CD4-positive, alpha-beta T cell treated with Interleukin-15 for 4 hours (primary cell): ENCODE results near the gene GABRB3.

ENCODE experiments used
- DNase-seq: peaks from one replicate; pipeline ENCODE4 v3.0.0-alpha.2; 2020; ENCODE audit warnings: low spot score

GABRB3 gene

DNA sequence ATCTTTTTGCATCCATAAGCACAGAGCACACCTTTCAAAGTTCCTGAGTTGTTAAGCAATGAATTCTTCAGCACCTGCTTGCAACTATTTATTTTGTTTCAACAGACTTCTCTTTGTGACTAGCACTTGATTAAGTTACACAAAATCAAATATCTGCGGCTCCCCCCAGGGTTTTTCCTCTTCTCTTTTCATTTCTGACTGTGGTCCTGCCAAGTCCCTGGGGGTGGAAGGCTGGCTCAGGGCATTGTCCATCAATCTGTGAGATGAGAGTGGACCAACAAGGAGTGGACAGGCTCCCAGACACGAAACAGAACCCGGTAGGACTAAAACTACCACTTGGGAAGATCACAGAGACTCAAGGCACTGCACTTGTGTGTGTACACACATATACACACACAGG lies 96.8 kb downstream of the GABRB3 start:
- DNase-seq, result no peak

DNA sequence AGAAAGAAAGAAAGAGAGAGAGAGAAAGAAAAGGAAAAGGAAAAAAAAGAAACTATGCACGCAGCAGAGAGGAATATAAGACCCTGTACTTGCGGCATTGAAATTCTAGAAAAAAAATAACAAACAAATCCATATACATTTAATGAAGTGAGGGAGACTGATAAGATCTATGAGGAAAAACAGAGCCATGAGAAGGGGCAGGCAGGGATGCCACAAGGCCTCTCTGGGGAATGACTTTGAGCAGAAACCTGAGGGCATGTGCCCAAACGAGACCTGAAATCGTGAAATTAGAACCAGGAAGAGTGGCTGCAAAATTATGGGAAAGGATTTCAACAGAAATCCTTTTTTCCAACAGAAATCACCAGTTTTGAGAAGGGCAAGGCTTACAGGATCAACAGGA lies 98.4 kb downstream of the GABRB3 start:
- no peak for DNase-seq

DNA sequence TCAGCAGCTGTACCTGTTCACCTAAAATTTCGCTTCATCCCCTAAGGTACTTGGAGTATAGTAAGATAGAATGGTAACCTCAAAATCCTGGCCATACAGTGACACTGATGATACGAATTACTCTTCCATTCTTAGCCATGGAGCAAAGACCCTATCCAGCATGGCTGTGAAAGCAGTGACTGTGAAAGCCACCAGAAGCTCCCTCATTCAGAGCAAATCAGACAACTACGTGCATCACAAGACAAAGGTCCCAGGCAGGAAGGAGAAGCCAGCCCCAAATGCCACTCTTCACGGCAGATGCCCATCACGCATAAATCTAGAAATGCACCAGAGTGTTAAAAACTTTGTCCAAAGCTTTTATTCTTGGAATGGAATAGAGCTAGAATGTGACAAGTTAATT lies 99.4 kb downstream of the GABRB3 start:
- no peak for DNase-seq

DNA sequence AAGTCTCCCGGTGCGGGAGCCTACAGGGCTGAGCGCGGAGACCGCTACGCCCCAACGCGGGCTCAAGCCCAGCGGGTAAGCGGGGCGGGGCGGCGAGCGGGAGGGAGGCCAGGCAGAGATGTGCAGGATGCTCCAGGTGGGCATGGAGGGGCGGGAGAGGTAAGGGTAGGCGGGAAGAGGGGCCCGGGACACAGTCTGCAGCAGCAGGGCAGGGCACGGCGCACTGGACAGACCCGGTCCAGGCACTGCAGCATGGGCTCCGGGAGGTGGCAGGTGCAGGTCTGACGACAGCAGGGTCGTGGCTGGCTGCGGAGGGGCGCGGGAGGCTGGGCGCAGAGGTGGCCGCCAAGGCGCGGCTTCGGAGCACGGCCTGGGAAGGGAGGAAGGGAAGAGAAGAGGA lies 102.8 kb downstream of the GABRB3 start:
- no peak for DNase-seq

DNA sequence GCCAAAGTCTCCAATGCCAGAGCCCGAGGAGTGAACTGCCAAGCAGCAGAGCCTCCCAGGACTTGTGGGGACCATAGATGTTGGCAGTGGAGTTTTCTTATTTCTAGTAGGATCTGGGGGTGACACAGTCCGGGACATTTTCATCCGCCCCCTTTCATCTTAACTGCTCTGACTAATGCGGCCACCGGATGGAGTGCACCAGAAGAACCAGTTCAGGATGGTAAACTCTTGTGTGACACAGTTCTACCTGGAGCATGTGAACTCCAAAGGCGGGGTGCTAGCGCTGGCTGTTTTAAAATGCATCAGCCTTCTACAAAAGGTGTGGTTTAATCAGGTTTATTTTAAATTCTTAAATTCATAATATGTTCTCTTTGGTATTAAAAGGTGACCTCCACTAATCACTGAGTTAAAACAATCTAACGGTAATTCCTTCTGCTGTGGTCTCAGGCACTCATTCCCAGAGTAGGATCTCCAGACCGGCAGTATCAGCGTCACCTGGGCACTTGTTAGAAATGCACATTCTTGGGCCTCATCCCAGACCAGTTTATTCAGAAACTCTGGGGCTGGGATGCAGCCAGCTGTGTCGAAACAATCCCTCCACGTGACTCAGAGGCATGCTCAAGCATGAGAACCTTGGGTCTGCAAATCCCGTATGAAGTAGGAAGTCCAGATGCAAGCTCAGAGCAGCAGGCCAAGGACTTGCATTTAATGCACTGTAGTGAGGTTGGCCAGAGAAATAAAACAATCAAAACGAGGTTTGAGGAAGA lies 105.5 kb downstream of the GABRB3 start:
- DNase-seq, result no peak

DNA sequence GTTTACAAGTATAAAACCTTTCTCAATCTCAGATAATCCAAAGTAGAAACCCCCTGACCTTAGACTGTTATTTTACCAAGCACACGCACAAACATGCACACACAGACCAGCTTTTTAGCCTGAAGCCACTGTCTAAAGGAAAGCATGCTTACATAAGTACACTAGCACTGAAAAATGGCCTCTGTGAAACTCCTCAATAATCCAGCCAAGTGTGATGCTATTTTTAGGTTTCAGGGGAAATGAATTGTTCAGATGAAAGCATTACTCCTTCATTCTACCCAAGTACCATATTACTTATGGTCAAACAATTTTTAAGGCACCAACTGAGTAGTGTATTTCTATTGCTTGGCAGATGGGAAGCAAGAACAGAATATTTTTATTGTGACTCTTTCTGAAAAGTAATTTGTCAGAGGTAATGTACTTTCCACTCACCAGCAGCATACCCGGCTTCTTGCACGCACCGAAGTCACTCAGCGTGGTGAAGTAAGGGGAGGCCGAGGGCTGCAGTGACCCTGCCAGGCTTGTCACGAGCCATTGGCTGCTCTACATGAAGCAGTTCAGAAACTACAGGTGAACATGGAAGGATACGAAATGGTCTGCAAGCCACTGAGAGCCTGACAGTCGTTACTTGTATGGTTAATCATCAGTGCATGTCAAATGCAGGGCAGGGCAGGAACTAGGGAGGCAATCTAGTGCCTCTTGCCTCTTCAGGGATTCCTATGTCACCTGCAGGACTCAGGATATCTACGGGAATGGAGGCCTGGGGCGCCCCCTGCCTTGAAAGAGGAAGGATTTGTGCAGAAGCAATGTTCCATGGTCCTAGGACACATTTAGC lies 106.7 kb downstream of the GABRB3 start:
- no peak for DNase-seq

DNA sequence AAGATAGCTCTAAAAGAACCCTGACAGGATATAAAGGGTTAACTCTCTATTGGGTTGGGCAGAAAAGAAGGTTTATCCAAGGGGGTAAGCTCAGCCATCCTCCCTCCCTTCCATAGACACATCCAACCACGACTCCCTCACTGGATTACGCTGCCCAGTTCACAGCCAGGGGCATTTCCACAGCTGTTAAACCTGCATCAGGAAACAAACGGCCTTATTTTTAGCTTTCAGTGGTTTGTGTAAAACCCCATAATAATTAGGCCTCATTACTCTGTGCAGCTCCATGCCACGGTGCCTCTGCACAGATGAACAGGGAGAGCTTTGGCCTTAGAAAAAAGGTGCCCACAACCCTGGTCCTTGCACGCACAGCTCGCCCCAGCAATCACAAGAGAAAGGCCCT lies 110.6 kb downstream of the GABRB3 start:
- no peak for DNase-seq

DNA sequence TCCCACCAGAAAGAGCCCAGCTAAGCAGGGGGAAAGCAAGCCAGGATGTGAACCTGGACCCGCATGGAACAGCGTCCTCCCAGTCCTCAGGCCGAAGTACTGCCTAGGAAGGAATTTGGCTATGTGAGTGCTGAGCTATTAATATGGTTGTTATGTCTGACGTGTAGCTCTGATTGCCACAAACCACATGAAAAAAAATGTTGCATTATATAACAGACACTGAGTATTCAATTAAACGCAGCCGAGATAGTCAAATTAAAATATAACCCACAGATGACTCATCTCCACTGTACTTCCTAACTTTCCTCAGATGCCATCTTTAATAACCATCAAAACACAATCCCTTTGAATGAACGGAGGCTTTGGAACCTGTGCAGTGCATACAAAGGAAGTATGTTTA lies 111.1 kb downstream of the GABRB3 start:
- DNase-seq, result no peak

DNA sequence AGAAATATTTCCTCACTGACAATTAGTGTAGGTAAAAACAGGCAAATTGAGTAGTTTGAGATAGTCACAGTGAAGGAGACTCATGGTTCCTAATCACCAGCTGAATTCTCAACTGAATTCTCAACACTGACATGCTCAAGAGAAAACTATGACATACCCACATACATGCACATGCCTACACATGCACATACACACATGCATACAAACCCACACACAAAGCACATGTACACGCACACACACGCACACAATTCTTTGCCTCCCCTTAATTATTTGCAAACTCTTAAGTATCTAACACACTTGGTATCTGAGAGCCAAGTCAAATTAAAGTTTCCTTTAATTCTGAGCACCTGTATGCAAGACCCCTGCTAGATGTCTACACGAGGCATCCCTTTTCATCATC lies 111.8 kb downstream of the GABRB3 start:
- no peak for DNase-seq

DNA sequence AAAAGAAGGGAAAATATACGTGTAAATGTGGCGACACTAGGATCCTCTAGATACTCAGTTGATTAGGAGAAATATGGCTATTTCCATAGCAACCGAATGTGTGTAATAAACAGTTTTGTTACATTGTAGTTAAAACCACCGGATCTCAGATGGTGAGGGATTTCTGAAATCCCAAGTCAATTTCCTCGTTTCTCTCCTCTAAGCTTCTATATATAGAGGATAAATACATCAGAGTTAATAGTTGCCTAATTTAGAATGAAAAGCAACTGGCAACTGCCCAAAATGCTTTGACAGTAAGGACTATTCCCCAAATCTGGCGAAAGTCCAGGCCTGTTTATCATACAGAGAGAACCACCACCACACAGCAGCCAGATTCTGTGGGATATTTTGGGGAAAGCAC lies 112.6 kb downstream of the GABRB3 start:
- DNase-seq, result no peak

DNA sequence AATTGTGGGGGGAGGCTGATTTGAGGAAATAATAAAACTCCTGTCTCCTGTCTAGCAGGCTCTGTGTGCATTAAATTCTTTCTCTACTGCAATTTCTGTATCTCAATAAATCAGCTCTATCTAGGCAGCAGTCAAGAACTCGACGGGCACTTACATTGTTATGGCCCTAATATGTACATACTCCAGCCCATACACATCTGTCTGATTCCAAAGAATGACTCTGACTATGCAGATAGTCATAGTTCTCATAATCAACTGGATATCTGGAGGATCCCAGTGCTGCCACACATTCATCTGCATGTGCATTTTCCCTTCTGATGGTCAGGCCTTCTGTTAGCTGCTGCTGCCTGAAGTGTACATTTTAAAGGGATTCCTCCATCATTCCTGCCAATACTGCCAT lies 114.6 kb downstream of the GABRB3 start:
- DNase-seq, result no peak

DNA sequence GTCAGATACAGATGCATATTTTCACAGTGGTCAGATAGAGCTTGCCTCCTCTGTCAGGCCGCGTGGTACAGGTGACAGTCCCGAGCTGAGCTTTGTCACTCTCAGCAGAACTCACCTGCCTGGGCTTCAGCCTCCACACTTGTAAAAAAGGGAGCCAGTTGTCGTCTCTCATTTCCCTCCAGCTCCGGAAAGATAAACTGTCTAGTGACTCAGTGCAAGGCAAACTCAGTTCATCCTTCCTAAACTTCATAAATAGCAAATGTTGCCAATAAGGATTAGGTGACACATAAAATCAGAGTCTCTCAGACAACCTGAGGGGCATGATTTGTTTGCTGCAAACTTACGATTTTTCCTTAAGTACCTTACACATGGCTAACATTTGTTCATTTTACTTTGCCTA lies 116.8 kb downstream of the GABRB3 start:
- no peak for DNase-seq

DNA sequence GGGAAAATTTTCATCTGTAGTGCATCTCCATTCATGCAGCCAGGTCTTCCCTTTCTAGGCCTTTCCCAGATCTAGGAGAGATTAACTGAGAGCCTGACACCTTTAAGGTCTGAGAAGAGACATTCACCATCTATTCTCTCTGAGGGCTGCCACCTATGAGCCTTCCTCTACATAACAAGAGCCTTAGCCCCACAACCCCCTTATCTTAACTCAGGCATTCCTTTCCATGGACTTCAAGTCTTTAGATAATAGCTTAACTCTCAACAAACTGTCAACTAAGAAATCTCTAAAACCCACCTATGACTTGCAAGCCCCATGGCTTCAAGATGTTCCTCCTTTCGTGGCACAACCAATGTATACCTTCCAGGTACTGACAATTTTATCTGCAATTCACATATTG lies 121.0 kb downstream of the GABRB3 start:
- no peak for DNase-seq

DNA sequence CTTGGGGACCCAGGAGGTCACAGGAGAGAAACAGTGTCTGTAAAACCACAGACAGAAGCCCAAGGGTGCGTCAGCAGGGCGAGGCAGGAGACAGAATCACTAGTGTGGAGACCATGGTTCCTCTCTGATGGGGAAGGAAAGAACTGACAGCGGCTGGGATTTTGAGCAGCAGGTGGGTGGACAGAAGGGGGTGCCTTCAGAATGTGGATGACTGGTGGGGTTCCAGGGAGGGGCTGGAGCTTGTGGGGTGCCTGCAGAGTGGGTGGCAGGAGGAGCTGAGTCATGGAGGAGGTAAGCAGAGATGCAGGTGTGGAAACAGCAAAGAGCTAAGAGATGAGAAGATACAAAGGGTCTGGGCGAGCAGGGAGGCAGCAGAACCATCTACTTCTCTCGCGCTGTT lies 124.2 kb downstream of the GABRB3 start:
- no peak for DNase-seq

DNA sequence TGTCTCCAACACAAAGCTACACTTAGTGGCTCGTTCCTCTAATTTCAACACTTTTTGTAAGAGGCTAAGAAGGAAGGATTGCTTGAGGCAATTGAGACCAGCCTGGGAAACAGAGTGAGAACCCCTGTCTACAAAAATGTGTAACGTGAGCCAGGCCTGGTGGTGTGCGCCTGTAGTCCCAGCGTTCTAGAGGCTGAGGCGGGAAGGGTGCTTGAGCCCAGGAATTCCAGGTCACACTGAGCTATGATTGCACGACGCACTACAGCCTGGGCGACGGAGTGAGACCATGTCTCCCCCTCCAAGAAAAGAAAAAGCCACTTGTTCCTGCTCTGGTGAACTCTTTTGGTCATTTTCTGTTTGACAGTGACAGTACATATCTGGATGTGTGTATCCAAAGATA lies 127.9 kb downstream of the GABRB3 start:
- DNase-seq, result no peak

DNA sequence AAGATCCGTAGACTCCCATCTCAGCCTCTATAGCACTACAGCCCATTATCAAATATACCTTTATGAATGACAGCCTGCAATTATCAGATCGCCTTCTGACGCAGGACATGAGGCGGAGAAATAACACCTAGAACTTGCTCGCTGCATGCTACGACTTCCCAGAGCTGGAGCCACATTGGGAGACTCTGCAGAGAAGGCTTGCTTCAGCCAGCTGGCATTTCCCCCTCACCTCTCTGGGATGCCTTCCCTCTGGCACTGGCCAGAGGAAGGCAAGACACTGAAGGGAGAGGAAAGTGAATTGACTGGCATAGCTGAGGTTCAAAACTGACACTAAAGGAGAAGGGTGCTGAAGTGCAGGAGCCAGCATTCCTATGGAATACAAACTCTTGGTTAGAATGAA lies 131.7 kb downstream of the GABRB3 start:
- no peak for DNase-seq

DNA sequence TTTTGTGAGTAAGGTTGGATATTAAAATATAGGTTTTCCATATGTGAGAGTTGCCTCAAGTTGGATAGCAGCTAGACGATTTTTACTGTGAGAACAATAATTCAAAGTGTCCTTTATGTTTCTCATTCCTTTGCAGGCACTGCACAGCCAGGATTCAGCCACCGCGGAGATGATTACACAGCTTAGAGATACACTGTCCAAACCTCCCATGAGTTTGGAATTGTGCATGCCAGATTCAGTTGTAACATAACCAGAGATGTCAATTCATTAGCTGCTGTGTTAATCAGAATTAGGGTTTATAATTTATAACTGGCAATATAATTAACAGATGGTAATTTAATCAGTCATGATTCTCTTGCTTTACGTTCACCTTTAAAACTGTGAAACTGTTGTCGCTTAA lies 132.3 kb downstream of the GABRB3 start:
- DNase-seq, result no peak

DNA sequence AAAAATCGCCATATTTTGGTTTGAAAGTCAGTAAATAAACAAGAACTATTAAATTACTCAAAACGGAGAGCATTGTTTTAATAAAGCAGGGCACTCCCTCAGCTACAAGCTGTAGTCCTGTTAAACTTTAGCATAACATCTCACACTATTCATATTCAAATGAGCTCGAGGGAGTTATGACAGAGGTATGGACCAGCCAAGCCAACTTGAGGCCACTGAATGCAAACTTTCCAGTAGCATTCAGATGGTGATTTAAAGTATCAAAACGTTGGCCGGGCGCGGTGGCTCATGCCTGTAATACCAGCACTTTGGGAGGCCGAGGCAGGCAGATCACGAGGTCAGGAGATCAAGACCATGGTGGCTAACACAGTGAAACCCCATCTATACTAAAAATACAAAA lies 132.9 kb downstream of the GABRB3 start:
- no peak for DNase-seq

DNA sequence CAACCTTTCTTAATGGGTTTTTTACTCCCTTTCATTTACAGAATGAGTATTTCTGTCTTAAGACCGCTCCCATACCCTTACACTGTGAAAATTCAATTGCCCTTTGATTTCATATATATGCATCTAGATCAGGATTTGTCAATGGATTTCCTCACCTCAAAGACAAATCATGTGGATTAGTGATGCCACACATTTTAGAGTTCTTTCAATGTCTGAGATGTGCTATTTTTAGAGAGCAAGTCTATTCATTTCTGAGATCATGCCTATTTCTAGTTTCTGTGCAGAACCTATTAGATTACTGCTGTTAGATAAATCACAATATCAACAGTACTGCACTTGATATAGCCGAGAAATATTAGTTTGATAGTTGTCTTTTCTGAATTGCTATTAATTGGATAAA lies 137.3 kb downstream of the GABRB3 start:
- no peak for DNase-seq

DNA sequence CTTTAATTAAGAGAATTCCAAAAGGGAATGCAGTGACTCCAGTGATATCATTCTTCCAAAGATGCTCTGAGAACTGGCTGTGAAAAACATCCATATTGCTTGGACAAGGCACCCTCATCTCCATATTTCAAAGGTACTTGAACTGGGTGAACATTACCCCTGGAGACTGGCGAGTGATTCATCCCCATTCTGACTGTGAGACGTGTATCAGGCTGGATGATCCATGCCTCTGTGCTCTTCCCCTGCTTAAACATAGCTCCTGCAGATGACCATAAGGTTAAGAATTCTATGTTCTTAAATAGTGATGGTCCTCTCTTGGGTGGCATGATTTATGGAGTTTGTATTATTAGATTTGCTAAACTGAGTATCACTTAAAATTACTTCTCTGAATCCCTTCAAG lies 137.8 kb downstream of the GABRB3 start:
- DNase-seq, result no peak

DNA sequence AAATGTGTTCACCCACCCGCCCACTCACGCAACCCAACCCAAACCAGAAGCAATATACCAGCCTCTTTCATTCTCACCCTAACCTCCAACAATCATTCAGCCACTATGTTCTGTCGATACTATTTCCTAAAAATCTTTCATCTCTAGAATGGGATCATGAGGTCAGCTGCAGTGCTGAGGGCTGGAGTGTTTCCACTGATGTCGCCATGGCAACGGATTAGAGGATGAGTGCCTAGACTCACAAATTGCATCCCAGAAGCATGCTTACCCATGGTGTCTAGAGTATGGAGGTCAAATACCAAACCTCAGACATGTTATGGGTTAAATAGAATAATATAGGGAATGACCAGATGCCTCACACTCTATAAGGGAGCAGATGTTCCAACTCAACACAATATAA lies 138.5 kb downstream of the GABRB3 start:
- DNase-seq, result no peak

DNA sequence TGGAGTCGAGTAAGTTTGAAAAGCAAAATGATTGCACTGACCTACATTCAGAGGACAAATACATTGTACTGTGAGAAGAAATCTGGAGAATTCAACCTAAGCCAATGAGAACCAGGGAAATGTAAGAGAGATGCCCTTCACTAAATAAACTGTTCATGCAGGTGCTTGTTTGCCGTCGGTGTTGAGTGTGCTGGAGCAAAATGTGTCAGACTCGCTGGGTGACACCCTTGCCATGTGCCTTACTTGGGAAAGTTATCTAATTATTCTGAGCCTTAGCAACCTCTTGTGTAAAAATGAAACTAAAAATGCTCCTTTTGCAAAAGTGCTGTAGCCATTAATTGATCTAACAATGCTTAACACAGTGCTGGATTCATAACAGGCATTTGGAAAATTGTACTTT lies 140.4 kb downstream of the GABRB3 start:
- DNase-seq, result no peak

DNA sequence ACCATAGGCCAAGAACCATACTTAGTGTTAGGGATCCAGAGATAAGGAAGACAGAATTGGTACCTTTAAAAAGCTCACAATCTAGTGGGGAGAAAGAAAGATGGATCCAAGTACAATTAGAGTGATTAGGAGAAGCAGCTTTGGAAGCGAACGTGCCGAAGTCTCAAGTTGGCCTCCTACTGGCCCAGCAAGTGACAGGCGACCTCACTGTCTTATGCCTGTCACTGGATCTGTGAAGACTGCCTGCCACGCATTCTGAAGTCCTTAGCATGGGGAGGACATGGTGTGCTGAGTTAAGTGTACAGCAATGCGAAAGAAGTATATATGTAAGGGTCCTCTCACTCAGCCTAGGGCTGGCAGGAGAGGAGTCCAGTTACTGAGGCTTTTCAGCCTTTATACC lies 141.0 kb downstream of the GABRB3 start:
- no peak for DNase-seq

DNA sequence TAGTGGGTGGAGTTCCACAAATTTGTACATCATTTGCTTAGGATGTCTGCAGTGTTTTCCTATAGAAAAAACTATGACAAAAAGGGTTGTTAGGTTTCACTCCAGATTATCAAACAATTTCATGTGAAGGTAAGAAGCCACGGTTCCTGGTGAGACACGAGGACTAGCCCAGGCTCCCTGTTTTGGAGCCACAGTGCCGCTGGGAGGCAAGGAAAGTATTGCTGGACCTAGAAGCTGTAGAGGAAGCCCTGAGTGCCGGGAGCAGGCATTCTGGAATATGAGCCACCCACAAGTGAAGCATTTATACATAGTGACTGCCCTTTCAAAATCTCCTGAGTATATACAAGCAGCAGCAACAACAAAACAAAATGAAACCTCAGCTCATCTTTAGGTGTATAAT lies 142.0 kb downstream of the GABRB3 start:
- no peak for DNase-seq
